GM12878 (cell line): ENCODE measurements around the gene SLC26A11. TPM values are rescaled to one million over a fixed set of nuclear protein-coding genes. Genes with fewer than 3 reads are reported as not detected.

Source experiments
- ATAC-seq: fragments of 200-7000 bp; cut with Tn5 transposase; 3 replicates; pipeline ENCODE4 v1.9.1; 2020; ENCODE audit warnings: mild to moderate bottlenecking, moderate library complexity
- BruUV-seq: library from RNA; stranded (reverse); fragments of 400-500 nt; replicated peaks from 2 replicates; lab custom pipeline; 2021; lab: Mats Ljungman, UMichigan
- CTCF ChIA-PET: fragments of 300-600 bp; sonication (Branson Sonifier 250); formaldehyde crosslinking; extraction: SDS; loops from one replicate; lab custom pipeline; 2021; ENCODE audit warnings: inconsistent platforms; lab: Yijun Ruan, JAX
- POLR2A ChIA-PET: fragments of 350-600 bp; formaldehyde crosslinking; extraction: SDS; loops from one replicate; lab custom pipeline; 2021; ENCODE audit warnings: inconsistent platforms; lab: Charles Lee
- RAD21 ChIA-PET: fragments of 300-600 bp; sonication (Branson Sonifier 250); formaldehyde crosslinking; loops from one replicate; lab custom pipeline; 2023; ENCODE audit warnings: antibody characterized with exemption; ENCODE audit not compliant: unreplicated experiment; lab: Charles Lee
- SMC1A ChIA-PET: fragments of 300-600 bp; sonication (Branson Sonifier 250); formaldehyde crosslinking; loops from one replicate; lab custom pipeline; 2023; ENCODE audit not compliant: unreplicated experiment, uncharacterized antibody; lab: Charles Lee
- DNase-seq: peaks from one replicate; pipeline ENCODE4 v3.0.0-alpha.2; 2011; ENCODE audit warnings: low read depth, low spot score
- FAIRE-seq: peaks from 3 replicates; lab custom pipeline; 2011; peaks lifted over from hg19 to GRCh38; lab: Jason Lieb, UNC
- H2AFZ ChIP-seq: 2 replicates; pipeline ENCODE4 v1.6.0; 2011; ENCODE audit warnings: low read depth, low read length, control low read depth; ENCODE audit not compliant: control insufficient read depth
- H3K27ac ChIP-seq: 2 replicates; pipeline ENCODE4 v1.5.1; 2011; ENCODE audit warnings: control low read depth; ENCODE audit not compliant: control insufficient read depth, insufficient read depth
- H3K27me3 ChIP-seq, 2 experiments: replicated peaks in 1 of 2; 2 replicates each; pipeline versions ENCODE4 v1.6.0 to v1.6.1; 2011; ENCODE audit warnings: low read length in 1 of 2; ENCODE audit not compliant: control insufficient read depth in 2 of 2, insufficient read depth in 2 of 2
- H3K36me3 ChIP-seq, 2 experiments: 2 replicates each; pipeline ENCODE4 v1.5.1; 2011; ENCODE audit warnings: low read length in 1 of 2; ENCODE audit not compliant: control insufficient read depth in 2 of 2, insufficient read depth in 2 of 2
- H3K4me1 ChIP-seq: 2 replicates; pipeline ENCODE4 v1.6.1; 2011; ENCODE audit warnings: mild to moderate bottlenecking, low read length, moderate library complexity, mixed read lengths; ENCODE audit not compliant: control insufficient read depth, insufficient read depth
- H3K4me2 ChIP-seq: 2 replicates; pipeline ENCODE4 v1.6.0; 2011; ENCODE audit warnings: control low read depth; ENCODE audit not compliant: control insufficient read depth, insufficient read depth
- H3K4me3 ChIP-seq: fragments of 200-600 bp; sonication (generic); 2 replicates; pipeline ENCODE4 v1.5.1; 2016
- H3K79me2 ChIP-seq: 2 replicates; pipeline ENCODE4 v1.6.0; 2011; ENCODE audit warnings: low read length; ENCODE audit not compliant: control insufficient read depth, insufficient read depth
- H3K9ac ChIP-seq: 2 replicates; pipeline ENCODE4 v1.8.0; 2011; ENCODE audit warnings: low read length, control low read depth, mixed read lengths; ENCODE audit not compliant: control insufficient read depth, insufficient read depth
- H3K9me3 ChIP-seq: replicated peaks from 3 replicates; pipeline ENCODE4 v1.5.1; 2011; ENCODE audit warnings: mild to moderate bottlenecking, low read length; ENCODE audit not compliant: control insufficient read depth, insufficient read depth
- H4K20me1 ChIP-seq: 2 replicates; pipeline ENCODE4 v1.6.0; 2011; ENCODE audit not compliant: control insufficient read depth, insufficient read depth
- BRCA1 ChIP-seq: IDR thresholded peaks from 2 replicates; pipeline ENCODE4 v1.6.1; 2011; ENCODE audit warnings: low read depth, low read length, improper control_type of control experiment
- FOXM1 ChIP-seq: IDR thresholded peaks from 2 replicates; pipeline ENCODE4 v1.6.1; 2012; ENCODE audit warnings: low read depth, mild to moderate bottlenecking, inconsistent platforms, low read length, moderate library complexity
- GABPA ChIP-seq: IDR thresholded peaks from 2 replicates; pipeline ENCODE4 v1.6.1; 2014; ENCODE audit warnings: antibody characterized with exemption, low read depth, mild to moderate bottlenecking, inconsistent platforms
- JUND ChIP-seq: IDR thresholded peaks from 2 replicates; pipeline ENCODE4 v1.6.1; 2012; ENCODE audit warnings: low read depth, mild to moderate bottlenecking, low read length, improper control_type of control experiment, moderate library complexity
- TBL1XR1 ChIP-seq: IDR thresholded peaks from 2 replicates; pipeline ENCODE4 v1.6.1; 2012; ENCODE audit warnings: low read depth, low read length, improper control_type of control experiment
- ZNF217 ChIP-seq: fragments of 450-650 bp; IDR thresholded peaks from 2 replicates; pipeline ENCODE4 v1.6.1; 2017; ENCODE audit warnings: antibody characterized with exemption, mild to moderate bottlenecking
- WGBS: methylation state at CpG from one replicate; pipeline ENCODE4 v1.1.6; 2016; ENCODE audit warnings: low lambda C conversion rate; ENCODE audit not compliant: insufficient replicate concordance, insufficient coverage; ENCODE audit errors: missing lambda C conversion rate; 5-methylcytosine and 5-hydroxymethylcytosine counted together
- in situ Hi-C: fragments of 300-500 bp; cut with MboI; formaldehyde crosslinking; loops from 9 replicates; pipeline ENCODE4 v1.14.3; 2018; ENCODE audit warnings: mixed read lengths
- intact Hi-C: fragments of 100-400 bp; cut with micrococcal nuclease; formaldehyde crosslinking; loops from one replicate; pipeline ENCODE4 v1.14.2; 2022; ENCODE audit not compliant: unreplicated experiment
- polyA plus RNA-seq, 11 experiments: library from polyadenylated mRNA; depleted of rRNA in 4 of 11; unstranded in 6 of 11; stranded (reverse) in 5 of 11; fragments of >200 nt; fragmentation: Nextera tagmentation in 4 of 11; fragmentation: Illumina TruSeq in 1 of 11; extraction: Ambion mirVana in 4 of 11; extraction: Trizol in 1 of 11; gene quantifications; 1 replicate in 1 of 11; 2 replicates in 10 of 11; pipeline versions ENCODE4 v1.2.1 to v1.2.3, GENCODE V29; 2011 to 2016; ENCODE audit warnings: inconsistent platforms in 2 of 11, missing spikeins in 2 of 11, low read depth in 1 of 11
- total RNA-seq, 4 experiments: library from RNA; depleted of rRNA in 3 of 4; stranded (reverse); fragments of >200 nt in 3 of 4; fragmentation: Illumina TruSeq in 1 of 4; extraction: Trizol in 1 of 4; gene quantifications; 2 replicates each; pipeline versions ENCODE4 v1.2.1 to v1.2.3, GENCODE V29; 2013 to 2021
- TF ChIP-seq, protein P1 (sequence below): fragments of 450-650 bp; IDR thresholded peaks from 2 replicates; pipeline ENCODE4 v1.6.1; 2018; ENCODE audit warnings: borderline replicate concordance, mild to moderate bottlenecking; ENCODE audit not compliant: partially characterized antibody
- TF ChIP-seq, protein P2 (sequence below): fragments of 450-650 bp; IDR thresholded peaks from 2 replicates; pipeline ENCODE4 v1.6.1; 2017; ENCODE audit warnings: borderline replicate concordance
- TF ChIP-seq, protein P3 (sequence below): fragments of 450-650 bp; IDR thresholded peaks from 2 replicates; pipeline ENCODE4 v1.6.1; 2017; ENCODE audit warnings: mild to moderate bottlenecking, low read depth, inconsistent platforms; ENCODE audit not compliant: poor library complexity, severe bottlenecking

The SLC26A11 gene
- total and polyA plus RNA-seq, 10 of the 15 experiments (the other 5 are each of a cell fraction or from before 2014, with no cell fraction given): 0.05 to 4.1 (median 1.2) TPM; not detected in 1

DNA sequence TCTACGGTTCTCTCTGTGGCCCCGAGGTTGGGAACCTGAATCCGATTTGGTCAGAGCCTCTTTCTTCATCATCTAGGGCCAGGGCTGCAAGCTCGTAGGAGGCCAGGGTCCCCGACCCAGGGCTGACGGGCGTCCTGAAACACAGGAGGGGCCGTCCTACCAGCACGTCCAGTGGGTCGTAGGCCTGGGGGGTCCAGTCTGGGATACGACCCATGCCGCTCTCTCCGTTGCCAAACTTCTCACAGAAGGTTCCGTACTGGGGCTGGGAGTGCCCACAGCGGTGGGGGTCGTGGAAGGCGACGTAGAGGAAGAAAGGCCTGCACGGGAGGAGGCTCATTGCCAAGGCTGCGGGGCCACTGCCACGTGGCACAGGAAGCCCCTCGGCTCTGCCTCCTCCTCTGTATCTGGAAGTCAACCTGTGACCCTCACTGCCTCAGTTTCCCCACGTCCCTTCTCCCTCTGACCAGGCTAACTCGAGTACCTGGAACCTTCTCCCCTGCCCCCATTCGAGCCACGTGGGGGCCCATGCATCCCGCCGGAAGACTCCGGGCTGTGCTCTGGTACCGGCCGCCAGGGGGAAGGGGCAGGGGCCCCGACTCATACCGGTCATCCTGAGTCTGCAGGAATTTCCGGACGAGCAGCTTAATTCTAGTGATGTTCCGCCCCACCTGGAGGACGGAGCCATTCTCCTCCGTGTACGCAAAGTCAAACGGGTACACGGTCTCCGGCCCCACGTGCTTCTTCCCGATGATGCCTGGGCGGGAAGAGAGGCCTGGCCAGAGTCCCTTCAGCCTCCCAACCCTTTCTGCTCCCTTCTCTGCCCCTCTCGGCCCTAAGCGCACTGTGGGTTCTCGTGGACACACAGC is 6.0 kb upstream of the SLC26A11 start:
- TF ChIP-seq FOXM1: no peak
- TF ChIP-seq, protein P1, sequence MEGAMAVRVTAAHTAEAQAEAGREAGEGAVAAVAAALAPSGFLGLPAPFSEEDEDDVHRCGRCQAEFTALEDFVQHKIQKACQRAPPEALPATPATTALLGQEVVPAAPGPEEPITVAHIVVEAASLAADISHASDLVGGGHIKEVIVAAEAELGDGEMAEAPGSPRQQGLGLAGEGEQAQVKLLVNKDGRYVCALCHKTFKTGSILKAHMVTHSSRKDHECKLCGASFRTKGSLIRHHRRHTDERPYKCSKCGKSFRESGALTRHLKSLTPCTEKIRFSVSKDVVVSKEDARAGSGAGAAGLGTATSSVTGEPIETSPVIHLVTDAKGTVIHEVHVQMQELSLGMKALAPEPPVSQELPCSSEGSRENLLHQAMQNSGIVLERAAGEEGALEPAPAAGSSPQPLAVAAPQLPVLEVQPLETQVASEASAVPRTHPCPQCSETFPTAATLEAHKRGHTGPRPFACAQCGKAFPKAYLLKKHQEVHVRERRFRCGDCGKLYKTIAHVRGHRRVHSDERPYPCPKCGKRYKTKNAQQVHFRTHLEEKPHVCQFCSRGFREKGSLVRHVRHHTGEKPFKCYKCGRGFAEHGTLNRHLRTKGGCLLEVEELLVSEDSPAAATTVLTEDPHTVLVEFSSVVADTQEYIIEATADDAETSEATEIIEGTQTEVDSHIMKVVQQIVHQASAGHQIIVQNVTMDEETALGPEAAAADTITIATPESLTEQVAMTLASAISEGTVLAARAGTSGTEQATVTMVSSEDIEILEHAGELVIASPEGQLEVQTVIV: no peak
- TF ChIP-seq, protein P2, sequence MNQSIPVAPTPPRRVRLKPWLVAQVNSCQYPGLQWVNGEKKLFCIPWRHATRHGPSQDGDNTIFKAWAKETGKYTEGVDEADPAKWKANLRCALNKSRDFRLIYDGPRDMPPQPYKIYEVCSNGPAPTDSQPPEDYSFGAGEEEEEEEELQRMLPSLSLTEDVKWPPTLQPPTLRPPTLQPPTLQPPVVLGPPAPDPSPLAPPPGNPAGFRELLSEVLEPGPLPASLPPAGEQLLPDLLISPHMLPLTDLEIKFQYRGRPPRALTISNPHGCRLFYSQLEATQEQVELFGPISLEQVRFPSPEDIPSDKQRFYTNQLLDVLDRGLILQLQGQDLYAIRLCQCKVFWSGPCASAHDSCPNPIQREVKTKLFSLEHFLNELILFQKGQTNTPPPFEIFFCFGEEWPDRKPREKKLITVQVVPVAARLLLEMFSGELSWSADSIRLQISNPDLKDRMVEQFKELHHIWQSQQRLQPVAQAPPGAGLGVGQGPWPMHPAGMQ: no peak
- no peak for TF ChIP-seq BRCA1
- TF ChIP-seq, protein P3, sequence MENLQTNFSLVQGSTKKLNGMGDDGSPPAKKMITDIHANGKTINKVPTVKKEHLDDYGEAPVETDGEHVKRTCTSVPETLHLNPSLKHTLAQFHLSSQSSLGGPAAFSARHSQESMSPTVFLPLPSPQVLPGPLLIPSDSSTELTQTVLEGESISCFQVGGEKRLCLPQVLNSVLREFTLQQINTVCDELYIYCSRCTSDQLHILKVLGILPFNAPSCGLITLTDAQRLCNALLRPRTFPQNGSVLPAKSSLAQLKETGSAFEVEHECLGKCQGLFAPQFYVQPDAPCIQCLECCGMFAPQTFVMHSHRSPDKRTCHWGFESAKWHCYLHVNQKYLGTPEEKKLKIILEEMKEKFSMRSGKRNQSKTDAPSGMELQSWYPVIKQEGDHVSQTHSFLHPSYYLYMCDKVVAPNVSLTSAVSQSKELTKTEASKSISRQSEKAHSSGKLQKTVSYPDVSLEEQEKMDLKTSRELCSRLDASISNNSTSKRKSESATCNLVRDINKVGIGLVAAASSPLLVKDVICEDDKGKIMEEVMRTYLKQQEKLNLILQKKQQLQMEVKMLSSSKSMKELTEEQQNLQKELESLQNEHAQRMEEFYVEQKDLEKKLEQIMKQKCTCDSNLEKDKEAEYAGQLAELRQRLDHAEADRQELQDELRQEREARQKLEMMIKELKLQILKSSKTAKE: no peak
- no peak for TF ChIP-seq JUND
- no peak for TF ChIP-seq TBL1XR1
- no peak for TF ChIP-seq ZNF217
- no peak for TF ChIP-seq GABPA
- TF ChIP-seq, all 136 proteins: peak for 0
- POLR2A ChIA-PET: no interaction called here
- DNase-seq (no peak), FAIRE-seq (no peak), ATAC-seq (no peak)
- SMC1A ChIA-PET: no interaction called here
- WGBS: 91% methylated on average over 48 of the region's 48 CpGs
- H3K27ac ChIP-seq: no peak overlapping the region
- intact Hi-C loops: no loop called here
- RAD21 ChIA-PET: no interaction called here
- in situ Hi-C loops: no loop called here
- H3K4me1 ChIP-seq: peaks cover 3% of the 10 kb centered on the region
- no peaks in the 10 kb centered on the region for H3K27me3 ChIP-seq
- no peak overlapping the region for H3K4me3 ChIP-seq
- H3K79me2 ChIP-seq: no peaks in the 10 kb centered on the region
- BruUV-seq: no TSS peak
- no peaks in the 10 kb centered on the region for H3K9me3 ChIP-seq
- no peaks in the 10 kb centered on the region; the same call in 1 of the 2 replicates for H4K20me1 ChIP-seq
- no peak overlapping the region for H3K9ac ChIP-seq
- peaks cover 0 to 5% of the 10 kb centered on the region in 2 experiments for H3K36me3 ChIP-seq
- H2AFZ ChIP-seq: no peak overlapping the region
- CTCF ChIA-PET: no interaction called here
- no peak overlapping the region for H3K4me2 ChIP-seq
